Pancreas (tissue), 10 donors: ENCODE measurements around the gene STH. TPM values are rescaled to one million over a fixed set of nuclear protein-coding genes. Genes with fewer than 3 reads are reported as not detected.
"Not testable (repeated sequence)": the region's sequence is repeated elsewhere in the genome, so short reads cannot be mapped to it uniquely, and the experiment has no call there.

Experiments used
- ATAC-seq, 4 donors: fragments of 200-7000 bp; cut with Tn5 transposase; one replicate each; pipeline versions ENCODE4 v1.8.0 to v1.9.1; 2020; ENCODE audit warnings: mild to moderate bottlenecking in 4 of 4, moderate library complexity in 4 of 4
- DNase-seq, 6 donors: peaks; one replicate each; pipeline ENCODE4 v3.0.0-alpha.2; 2020
- FAIRE-seq: peaks from 2 replicates; lab custom pipeline; 2012; peaks lifted over from hg19 to GRCh38; lab: Jason Lieb, UNC
- H3K27ac ChIP-seq, 4 donors: fragments of 200-600 bp; sonication (generic); 1 replicate in 3 of 4; 2 replicates in 1 of 4; pipeline versions ENCODE4 v1.5.0 to v1.8.0; 2020
- H3K27me3 ChIP-seq, 4 donors: fragments of 200-600 bp; one replicate each; pipeline ENCODE4 v1.8.0; 2021
- H3K36me3 ChIP-seq, 3 donors: fragments of 200-600 bp; sonication (generic) in 1 of 3; one replicate each; pipeline versions ENCODE4 v1.5.0 to v1.8.0; 2020 to 2021
- H3K4me1 ChIP-seq, 3 donors: fragments of 200-600 bp; one replicate each; pipeline ENCODE4 v1.8.0; 2021
- H3K4me3 ChIP-seq, 4 donors: fragments of 200-600 bp; sonication (generic) in 2 of 4; one replicate each; pipeline versions ENCODE4 v1.5.0 to v1.8.0; 2020 to 2021
- H3K9me3 ChIP-seq, 4 donors: fragments of 200-600 bp; one replicate each; pipeline ENCODE4 v1.8.0; 2021
- WGBS, 2 donors: extraction: QIAGEN DNeasy Blood & Tissue Kit; methylation state at CpG; one replicate each; pipeline ENCODE4 v1.1.7; 2013; 5-methylcytosine and 5-hydroxymethylcytosine counted together
- intact Hi-C, 3 donors: fragments of 100-400 bp; cut with DNase I; formaldehyde crosslinking; loops; one replicate each; pipeline versions ENCODE4 v1.11.1 to v1.14.2; 2022
- polyA plus RNA-seq, 2 donors: library from polyadenylated mRNA; stranded (reverse); fragments of 200-250 nt; gene quantifications; one replicate each; pipeline ENCODE4 v1.2.3, GENCODE V29; 2013
- total RNA-seq, 6 donors: library from RNA; stranded (reverse); fragmentation: NEBNext Ultra II Directional in 4 of 6; extraction: Animal tissue kit (Norgen Biotek cat#: 25700) in 4 of 6; gene quantifications; one replicate each; pipeline versions ENCODE4 v1.2.1 to v1.2.4, GENCODE V29; 2021 to 2023
- TF ChIP-seq, protein P1 (sequence below), 4 donors: fragments of 200-600 bp; sonication (generic) in 3 of 4; IDR thresholded peaks; one replicate each; pipeline versions ENCODE4 v1.5.0 to v1.8.0; 2021; ENCODE audit warnings: antibody characterized with exemption in 4 of 4
- donor health status: healthy with polysubstance abuse.
- donor health status: DM: no; HTN: no; CAD: no; lungs with moderate emphysema.
- donor health status: DM: no; HTN: no; CAD: no.
- donor health status: control.
- donor health status: control.
- donor health status: Bipolar disorder and iron deficiency.
- donor health status: DM: yes; HTN: yes; CAD: no.
- donor health status: DM: no; HTN: no; CAD: no.
- donor health status: DM: no; HTN: no; CAD: no.
- donor health status: DM: yes; HTN: yes; CAD: no.

The STH gene
- total and polyA plus RNA-seq, 8 donors = not detected

GRCh38 chr17:46002311-46002972 lies 3.4 kb downstream of the STH start:
- FAIRE-seq (peak; percentile 51), ATAC-seq (peak; percentile 65 to 84 (median 74)), DNase-seq (peak; percentile 68 to 88 (median 78))
- H3K4me3 ChIP-seq = no peak overlapping the region
- no peaks in the 10 kb centered on the region for H3K36me3 ChIP-seq
- intact Hi-C loops = loop anchor here in 2 of 3 donors (5.0 kb wide), 1 partner anchor 210 kb away; no protein-coding TSS in a partner anchor
- peak overlapping the region in 1 of 4 donors; percentile 80 for H3K27ac ChIP-seq
- no peaks in the 10 kb centered on the region for H3K27me3 ChIP-seq
- TF ChIP-seq, protein P1, sequence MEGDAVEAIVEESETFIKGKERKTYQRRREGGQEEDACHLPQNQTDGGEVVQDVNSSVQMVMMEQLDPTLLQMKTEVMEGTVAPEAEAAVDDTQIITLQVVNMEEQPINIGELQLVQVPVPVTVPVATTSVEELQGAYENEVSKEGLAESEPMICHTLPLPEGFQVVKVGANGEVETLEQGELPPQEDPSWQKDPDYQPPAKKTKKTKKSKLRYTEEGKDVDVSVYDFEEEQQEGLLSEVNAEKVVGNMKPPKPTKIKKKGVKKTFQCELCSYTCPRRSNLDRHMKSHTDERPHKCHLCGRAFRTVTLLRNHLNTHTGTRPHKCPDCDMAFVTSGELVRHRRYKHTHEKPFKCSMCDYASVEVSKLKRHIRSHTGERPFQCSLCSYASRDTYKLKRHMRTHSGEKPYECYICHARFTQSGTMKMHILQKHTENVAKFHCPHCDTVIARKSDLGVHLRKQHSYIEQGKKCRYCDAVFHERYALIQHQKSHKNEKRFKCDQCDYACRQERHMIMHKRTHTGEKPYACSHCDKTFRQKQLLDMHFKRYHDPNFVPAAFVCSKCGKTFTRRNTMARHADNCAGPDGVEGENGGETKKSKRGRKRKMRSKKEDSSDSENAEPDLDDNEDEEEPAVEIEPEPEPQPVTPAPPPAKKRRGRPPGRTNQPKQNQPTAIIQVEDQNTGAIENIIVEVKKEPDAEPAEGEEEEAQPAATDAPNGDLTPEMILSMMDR (IDR thresholded peaks at IDR 0.05) = peak; percentile 93 to 97 (median 95)
- WGBS, 2 donors = 18 to 22% methylated on average over 8 of the region's 8 CpGs
- H3K4me1 ChIP-seq = peaks cover 12 to 21% (median 15%) of the 10 kb centered on the region in 3 donors
- no peaks in the 10 kb centered on the region for H3K9me3 ChIP-seq

GRCh38 chr17:46002973-46003316 lies 3.9 kb downstream of the STH start:
- FAIRE-seq = no peak
- no peaks in the 10 kb centered on the region for H3K27me3 ChIP-seq
- H3K36me3 ChIP-seq = no peaks in the 10 kb centered on the region
- ATAC-seq = no peak
- TF ChIP-seq, protein P1 (IDR thresholded peaks at IDR 0.05) = no peak
- intact Hi-C loops = loop anchor here in 2 of 3 donors (5.0 kb wide), 1 partner anchor 209 kb away; no protein-coding TSS in a partner anchor
- 63% methylated on average over 7 of the region's 7 CpGs for WGBS, 2 donors
- H3K27ac ChIP-seq = peak overlapping the region in 2 of 4 donors; percentile 56 to 80
- no peak overlapping the region for H3K4me3 ChIP-seq
- peaks cover 12 to 21% (median 15%) of the 10 kb centered on the region in 3 donors for H3K4me1 ChIP-seq
- no peaks in the 10 kb centered on the region for H3K9me3 ChIP-seq
- no peak for DNase-seq

GRCh38 chr17:46003907-46004748 lies 5.1 kb downstream of the STH start:
- Histone ChIP-seq H3K4me1 (peaks cover 12 to 21% (median 15%) of the 10 kb centered on the region in 3 donors), H3K27ac (peak overlapping the region; percentile 0 to 80 (median 32)), H3K9me3 (no peaks in the 10 kb centered on the region), H3K36me3 (no peaks in the 10 kb centered on the region), H3K27me3 (no peaks in the 10 kb centered on the region), H3K4me3 (no peak overlapping the region)
- peak; percentile 85 to 91 (median 87) for ATAC-seq
- FAIRE-seq = no peak
- intact Hi-C loops = loop anchor here in 2 of 3 donors (5.0 kb wide), 1 partner anchor 208 kb away; no protein-coding TSS in a partner anchor
- WGBS, 2 donors = 9 to 13% methylated on average over 6 of the region's 6 CpGs
- peak; percentile 90 to 97 (median 93) for DNase-seq
- TF ChIP-seq, protein P1 (IDR thresholded peaks at IDR 0.05) = no peak

- intact Hi-C loops, ATAC-seq: not testable (repeated sequence)
- 97 to 98% methylated on average over 1 of the region's 1 CpG for WGBS, 2 donors
These were observed 7.0 kb downstream of the STH start for GRCh38 chr17:46006082-46006481.

DNA sequence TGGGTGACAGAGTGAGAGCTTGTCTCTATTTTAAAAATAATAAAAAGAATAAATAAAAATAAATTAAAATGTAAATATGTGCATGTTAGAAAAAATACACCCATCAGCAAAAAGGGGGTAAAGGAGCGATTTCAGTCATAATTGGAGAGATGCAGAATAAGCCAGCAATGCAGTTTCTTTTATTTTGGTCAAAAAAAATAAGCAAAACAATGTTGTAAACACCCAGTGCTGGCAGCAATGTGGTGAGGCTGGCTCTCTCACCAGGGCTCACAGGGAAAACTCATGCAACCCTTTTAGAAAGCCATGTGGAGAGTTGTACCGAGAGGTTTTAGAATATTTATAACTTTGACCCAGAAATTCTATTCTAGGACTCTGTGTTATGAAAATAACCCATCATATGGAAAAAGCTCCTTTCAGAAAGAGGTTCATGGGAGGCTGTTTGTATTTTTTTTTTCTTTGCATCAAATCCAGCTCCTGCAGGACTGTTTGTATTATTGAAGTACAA lies 8.5 kb downstream of the STH start:
- 81 to 87% methylated on average over 2 of the region's 2 CpGs for WGBS, 2 donors

More at GRCh38 chr17:46006082-46006481, 7.0 kb downstream of the STH start:
- not testable (repeated sequence) for FAIRE-seq, H3K27ac ChIP-seq, DNase-seq, H3K4me3 ChIP-seq, H3K36me3 ChIP-seq, H3K27me3 ChIP-seq, H3K9me3 ChIP-seq
- peaks cover 12 to 21% (median 15%) of the 10 kb centered on the region in 3 donors for H3K4me1 ChIP-seq

More for the DNA sequence above, 8.5 kb downstream of the STH start:
- no peak overlapping the region for H3K4me3 ChIP-seq
- H3K4me1 ChIP-seq = peaks cover 12 to 21% (median 15%) of the 10 kb centered on the region in 3 donors
- DNase-seq = no peak
- H3K9me3 ChIP-seq = no peaks in the 10 kb centered on the region
- intact Hi-C loops = no loop called here
- H3K27me3 ChIP-seq = no peaks in the 10 kb centered on the region
- ATAC-seq = no peak
- H3K36me3 ChIP-seq = no peaks in the 10 kb centered on the region
- TF ChIP-seq, protein P1 (IDR thresholded peaks at IDR 0.05) = no peak
- no peak overlapping the region for H3K27ac ChIP-seq
- no peak for FAIRE-seq
